ENCODE data around the gene SLC7A14. TPM values are rescaled to one million over a fixed set of nuclear protein-coding genes. Genes with fewer than 3 reads are reported as not detected.

SLC7A14 gene
- total RNA-seq, 1 experiment from 2014 or later: not detected

GRCh38 chr3:170555329-170555728 lies 30.5 kb downstream of the SLC7A14 start:
- H2AFZ ChIP-seq (ENCODE audit: low read depth, low read length, poor library complexity, severe bottlenecking): no peak overlapping the region
- intact Hi-C loops (cut with micrococcal nuclease): no loop called here
- BruUV-seq (replicated peaks): no TSS peak
- no peaks in the 10 kb centered on the region for H3K36me3 ChIP-seq (ENCODE audit: control insufficient read depth in 1 of 2, insufficient read depth in 2 of 2, low read length in 2 of 2)
- no peaks in the 10 kb centered on the region for H3K9me3 ChIP-seq (ENCODE audit: control insufficient read depth in 1 of 2, insufficient read depth in 1 of 2, low read depth in 1 of 2, low read length in 2 of 2)
- no peaks in the 10 kb centered on the region for H3K27me3 ChIP-seq (ENCODE audit: insufficient read depth, low read length)
- no peak overlapping the region for H3K27ac ChIP-seq (ENCODE audit: low read depth, low read length)
- H3K9ac ChIP-seq (ENCODE audit: low read length): no peak overlapping the region
- DNase-seq (ENCODE audit: low read depth, low spot score) (no peak), ATAC-seq (no peak)
- no peaks in the 10 kb centered on the region for H3K4me1 ChIP-seq (ENCODE audit: control insufficient read depth in 1 of 2, insufficient read depth in 2 of 2, low read length in 2 of 2)
- H3K4me2 ChIP-seq (ENCODE audit: low read length): no peak overlapping the region
- no peak overlapping the region for H3K4me3 ChIP-seq (replicated peaks in 1 of 2; ENCODE audit: low read depth in 1 of 2, low read length in 2 of 2)
- H3K79me2 ChIP-seq (ENCODE audit: insufficient read depth, low read length): no peaks in the 10 kb centered on the region
- TF ChIP-seq ZFX (IDR thresholded peaks at IDR 0.05) (no peak), ZNF274 (IDR thresholded peaks at IDR 0.05; ENCODE audit: low read depth, low read length) (no peak), ZBTB33 (IDR thresholded peaks at IDR 0.05; ENCODE audit: extremely low read depth, insufficient replicate concordance, low read length) (no peak), TCF7L2 (IDR thresholded peaks at IDR 0.05; ENCODE audit: borderline replicate concordance, extremely low read depth, insufficient read depth, insufficient read length) (no peak), JUND (IDR thresholded peaks at IDR 0.05) (no peak), MAX (IDR thresholded peaks at IDR 0.05) (no peak), POLR2A (IDR thresholded peaks at IDR 0.05; ENCODE audit: borderline replicate concordance, extremely low read depth, insufficient read depth, insufficient read length) (no peak), ELF1 (IDR thresholded peaks at IDR 0.05; ENCODE audit: borderline replicate concordance, low read depth) (no peak), YY1 (IDR thresholded peaks at IDR 0.05; ENCODE audit: extremely low read depth, insufficient replicate concordance, low read depth, low read length) (no peak), SP1 (IDR thresholded peaks at IDR 0.05; ENCODE audit: low read depth) (no peak)
- POLR2A ChIA-PET: no interaction called here
- CTCF ChIA-PET: no interaction called here
- no peaks in the 10 kb centered on the region for H3K9me2 ChIP-seq (ENCODE audit: insufficient read depth)
- RAD21 ChIA-PET (ENCODE audit: low non-redundant PET in 1 of 2, low total read pairs in 2 of 2, uncharacterized antibody in 2 of 2, unreplicated experiment in 2 of 2): no interaction called here
- H4K20me1 ChIP-seq (ENCODE audit: insufficient read depth): no peaks in the 10 kb centered on the region
